ENCODE measurements around the gene STAG3. TPM values are rescaled to one million over a fixed set of nuclear protein-coding genes. Genes with fewer than 3 reads are reported as not detected.

The STAG3 gene
- total RNA-seq, 1 experiment from 2014 or later = 8.3 TPM

DNA sequence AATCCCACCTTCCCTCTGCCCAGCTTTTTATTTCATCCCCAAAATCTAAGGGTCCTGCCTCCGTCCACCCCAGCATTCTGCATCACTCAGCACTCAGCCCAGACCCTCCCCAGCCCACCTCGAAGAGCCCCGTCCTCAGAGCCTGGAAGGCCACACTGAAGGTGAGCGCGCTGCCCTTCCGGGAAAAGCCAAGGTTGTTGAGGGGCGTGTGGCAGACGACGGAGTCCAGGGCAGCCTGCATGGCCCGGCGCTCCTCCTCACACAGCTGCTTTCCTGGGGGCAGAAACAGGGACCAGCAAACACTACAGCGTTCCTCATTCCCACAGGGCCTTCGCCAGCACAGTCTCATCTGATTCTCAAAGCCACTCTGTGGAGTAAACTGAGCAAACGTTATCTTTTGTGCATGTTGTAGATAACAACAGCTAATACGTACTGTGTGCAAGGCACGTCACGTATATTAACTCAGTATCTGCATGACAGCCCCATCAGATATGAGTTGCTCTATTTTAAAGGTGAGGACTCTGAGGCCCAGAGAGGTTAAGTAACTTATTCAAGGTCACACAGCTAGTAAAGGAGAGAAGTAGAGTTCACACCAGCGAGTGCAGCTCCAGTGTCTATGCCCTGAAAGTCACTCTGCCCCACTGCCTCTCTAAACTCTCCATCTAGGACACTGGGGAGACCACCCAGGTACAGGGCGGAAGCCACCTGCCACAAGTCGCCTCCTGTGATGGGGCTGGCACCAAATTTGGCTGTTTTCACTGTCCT, 22.0 kb upstream of the STAG3 start:
- no peak for DNase-seq (ENCODE audit: low read depth)

GRCh38 chr7:100156331-100157068, 21.2 kb upstream of the STAG3 start:
- peak; percentile 9 for DNase-seq (ENCODE audit: low read depth)

- no peak for DNase-seq (ENCODE audit: low read depth)
These were observed 20.7 kb upstream of the STAG3 start for GRCh38 chr7:100157069-100157333.

DNA sequence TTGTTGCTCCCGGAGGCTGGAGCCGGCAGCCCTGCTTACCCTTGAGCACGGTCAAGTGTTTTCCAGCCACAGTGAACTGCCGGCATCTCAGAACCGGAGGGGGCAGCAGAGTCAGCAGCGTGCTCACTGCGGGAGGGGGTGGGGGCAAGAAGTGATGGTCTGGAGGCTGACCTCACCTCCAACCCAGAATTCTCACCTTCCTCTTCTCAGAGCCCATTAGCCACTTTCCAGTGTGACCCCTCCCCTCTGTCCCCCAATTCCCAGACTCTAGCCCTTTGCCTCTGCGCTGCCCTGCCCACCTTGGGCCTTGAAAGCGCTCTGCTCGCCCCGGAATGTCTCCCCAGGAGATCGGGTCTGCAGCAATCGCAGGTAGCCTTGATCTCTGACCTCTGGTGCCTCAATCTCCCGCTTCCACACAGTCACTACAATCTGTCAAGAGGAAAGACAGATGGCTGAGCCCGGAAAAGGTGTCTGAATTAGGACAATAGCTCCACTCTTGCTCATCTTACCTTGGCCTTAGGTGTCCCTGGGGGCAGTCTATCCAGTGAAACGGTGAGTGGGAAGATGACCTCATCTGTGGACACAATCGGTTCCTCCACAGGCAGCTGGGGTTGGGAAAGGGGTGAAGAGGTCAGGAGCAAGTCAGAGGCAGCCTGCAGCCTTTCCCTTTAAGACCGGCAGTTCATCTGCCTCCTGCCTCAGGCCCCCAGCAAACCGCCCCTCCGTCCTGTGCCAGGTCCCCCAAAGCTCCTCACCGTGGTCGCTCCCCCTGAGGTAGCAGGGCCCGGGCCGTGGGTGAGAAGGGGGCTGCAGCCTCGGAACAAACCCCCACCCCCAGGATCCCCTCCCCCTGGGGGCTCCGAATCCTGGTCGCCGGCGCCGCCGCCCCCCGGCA, 20.1 kb upstream of the STAG3 start:
- DNase-seq (ENCODE audit: low read depth) = peak; percentile 80

DNA sequence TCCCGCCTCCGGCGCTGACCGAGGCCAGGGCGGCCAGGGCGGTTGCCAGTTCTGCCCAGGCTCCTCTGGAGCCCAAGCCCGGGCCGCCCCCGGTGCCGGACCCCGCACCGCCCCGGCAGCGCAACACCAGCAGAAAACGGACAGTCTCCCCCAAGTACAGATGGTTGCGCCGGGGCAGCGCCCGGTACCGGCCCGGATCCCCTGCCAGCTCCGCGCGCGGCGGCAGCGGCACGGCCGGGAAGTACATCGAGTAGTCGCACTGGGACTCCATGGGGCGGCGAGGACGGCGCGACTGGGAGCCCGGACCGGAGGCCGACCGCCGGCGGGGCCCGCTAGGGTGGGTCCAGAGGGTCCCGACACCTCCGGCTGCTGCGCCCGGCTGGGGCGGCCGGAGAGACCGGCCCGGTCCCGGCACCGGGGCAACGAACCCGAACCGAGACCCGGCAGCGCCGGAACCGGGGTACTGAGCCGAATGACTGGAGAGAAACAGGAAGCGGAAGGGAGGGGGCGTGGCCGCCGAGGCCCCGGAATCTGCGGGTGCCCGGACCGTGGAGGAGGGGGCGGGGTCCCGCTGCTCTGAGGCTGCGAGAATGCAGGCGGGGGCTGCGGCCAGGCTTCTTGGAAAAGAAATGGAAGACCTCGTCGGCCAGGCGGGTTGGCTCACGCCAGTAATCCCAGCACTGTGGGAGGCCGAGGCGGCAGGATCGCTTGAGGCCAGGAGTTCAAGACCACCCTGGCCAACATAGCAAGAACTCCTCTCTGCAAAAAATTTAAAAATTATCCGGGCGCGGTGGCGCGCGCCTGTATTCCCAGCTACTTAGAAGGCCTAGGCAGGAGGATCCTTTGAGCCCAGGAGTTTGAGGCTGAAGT, 19.3 kb upstream of the STAG3 start, which contains the start of gene TRAPPC14:
Gene TRAPPC14, minus strand, starts transcription at position 495 of the 870 bp plus-strand sequence. Its CDS starts 224 bp downstream, at position 271.
- DNase-seq (ENCODE audit: low read depth) = peak; percentile 86

DNA sequence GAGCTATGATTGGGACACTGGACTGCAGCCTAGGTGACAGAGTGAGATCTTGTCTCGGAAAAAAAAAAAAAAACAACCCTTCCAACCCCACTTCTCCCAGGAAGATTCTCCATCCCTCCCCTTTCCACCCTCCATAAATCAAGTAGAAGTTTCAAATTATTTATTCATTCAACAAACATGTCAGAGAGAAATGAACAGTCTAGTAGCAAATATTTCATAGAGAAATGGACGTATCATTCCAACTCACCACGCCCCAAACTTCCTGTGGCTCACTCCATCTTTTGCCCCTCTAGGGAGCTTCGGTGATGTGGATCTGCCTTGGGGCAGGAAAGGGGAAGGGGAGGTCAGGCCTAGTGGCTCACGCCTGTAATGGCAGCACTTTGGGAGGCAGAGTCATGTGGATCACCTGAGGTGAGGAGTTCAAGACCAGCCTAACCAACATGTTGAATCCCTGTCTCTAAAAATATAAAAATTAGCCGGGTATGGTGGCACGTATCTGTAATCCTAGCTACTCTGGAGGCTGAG, 18.6 kb upstream of the STAG3 start:
- DNase-seq (ENCODE audit: low read depth) = peak; percentile 23

- no peak for DNase-seq (ENCODE audit: low read depth)
These were observed 17.7 kb upstream of the STAG3 start for GRCh38 chr7:100160067-100160466.

GRCh38 chr7:100163006-100163531, 14.6 kb upstream of the STAG3 start:
- DNase-seq (ENCODE audit: low read depth) = peak; percentile 51

DNA sequence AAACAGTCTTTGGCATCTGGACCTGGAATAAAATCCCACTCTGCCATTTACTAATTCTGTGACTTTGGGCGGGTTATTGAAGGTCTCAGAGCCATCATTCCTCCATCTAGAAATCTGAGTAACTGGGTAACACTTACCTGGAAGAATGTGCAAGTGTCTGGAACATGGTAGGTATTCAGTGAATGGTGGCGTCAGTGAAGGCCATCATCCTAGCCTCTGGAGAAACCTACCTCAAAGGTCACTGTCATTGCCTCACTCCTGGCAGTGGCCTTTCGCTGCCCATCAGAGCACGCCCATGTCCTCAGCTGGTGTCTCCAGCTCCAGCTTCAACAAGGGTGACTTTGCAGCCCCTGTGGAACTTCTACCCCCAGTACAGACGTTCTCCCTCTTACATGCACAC, 13.8 kb upstream of the STAG3 start:
- DNase-seq (ENCODE audit: low read depth) = no peak

DNA sequence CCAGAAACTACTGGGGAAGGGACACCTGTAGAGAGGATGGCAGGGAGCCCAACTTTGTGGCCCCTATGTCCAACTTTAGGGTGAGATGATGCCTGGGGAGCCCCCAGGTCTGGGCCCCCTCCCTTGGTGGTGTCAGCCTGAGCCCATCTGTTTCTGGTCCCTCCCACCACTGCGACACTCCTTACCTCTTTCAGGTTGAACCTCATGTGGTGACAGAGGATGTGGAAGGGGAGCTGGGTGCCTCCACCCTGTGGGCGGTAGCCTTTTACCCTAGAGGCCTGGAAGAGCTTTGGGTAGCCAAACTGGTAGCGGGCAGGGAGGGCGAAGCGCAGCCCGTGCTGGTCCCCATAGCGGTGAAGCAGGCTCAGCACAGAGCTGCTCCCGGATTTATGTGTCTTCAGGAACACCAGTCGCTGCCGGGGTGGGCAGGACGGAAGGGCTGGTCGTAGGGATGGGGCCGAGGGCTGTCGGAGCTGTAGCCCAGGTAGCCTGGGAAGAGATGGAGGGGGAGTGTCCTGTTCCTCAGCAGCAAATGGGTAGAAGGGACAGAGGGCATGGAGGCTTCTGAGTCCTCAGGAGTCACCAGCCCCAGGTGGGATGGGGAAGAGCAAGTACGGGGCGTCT, 11.3 kb upstream of the STAG3 start:
- DNase-seq (ENCODE audit: low read depth) = no peak

- no peak for DNase-seq (ENCODE audit: low read depth)
These were observed 10.5 kb upstream of the STAG3 start for GRCh38 chr7:100166970-100167911.

GRCh38 chr7:100167912-100168323, 9.8 kb upstream of the STAG3 start:
- DNase-seq (ENCODE audit: low read depth) = peak; percentile 22

DNA sequence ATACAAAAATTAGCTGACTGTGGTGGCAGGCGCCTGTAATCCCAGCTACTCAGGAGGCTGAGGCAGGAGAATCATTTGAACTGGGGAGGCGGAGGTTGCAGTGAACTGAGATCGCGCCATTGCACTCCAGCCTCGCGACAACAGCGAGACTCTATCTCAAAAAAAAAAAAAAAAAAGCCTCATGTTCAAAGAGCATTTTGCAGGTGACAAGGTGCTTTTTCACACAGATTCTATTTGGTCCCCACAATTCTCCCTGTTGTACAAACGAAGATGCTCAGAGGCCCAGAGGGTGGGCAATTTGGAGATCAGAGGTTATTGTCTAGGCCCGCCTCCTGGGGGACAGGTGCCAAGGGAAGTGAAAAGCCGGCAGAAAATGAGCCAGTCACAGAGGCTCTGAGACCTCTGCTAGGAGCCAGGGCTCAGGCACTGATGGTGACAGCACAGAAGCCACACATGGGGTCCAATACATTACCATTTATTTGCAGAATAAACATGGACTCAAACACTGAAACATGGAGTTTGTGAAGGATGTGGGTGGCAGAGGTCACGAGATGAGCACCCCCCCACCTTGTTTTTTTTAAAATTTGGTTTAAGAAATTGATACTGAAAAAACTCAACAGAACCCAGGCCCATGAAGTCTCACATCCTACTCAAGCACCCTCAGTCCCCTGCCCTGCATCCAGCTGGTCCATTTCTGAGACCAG, 8.4 kb upstream of the STAG3 start:
- DNase-seq (ENCODE audit: low read depth) = no peak

GRCh38 chr7:100170101-100170897, 7.4 kb upstream of the STAG3 start:
- DNase-seq (ENCODE audit: low read depth) = no peak

- DNase-seq (ENCODE audit: low read depth) = no peak
These were observed 6.5 kb upstream of the STAG3 start for GRCh38 chr7:100171087-100171681.

DNA sequence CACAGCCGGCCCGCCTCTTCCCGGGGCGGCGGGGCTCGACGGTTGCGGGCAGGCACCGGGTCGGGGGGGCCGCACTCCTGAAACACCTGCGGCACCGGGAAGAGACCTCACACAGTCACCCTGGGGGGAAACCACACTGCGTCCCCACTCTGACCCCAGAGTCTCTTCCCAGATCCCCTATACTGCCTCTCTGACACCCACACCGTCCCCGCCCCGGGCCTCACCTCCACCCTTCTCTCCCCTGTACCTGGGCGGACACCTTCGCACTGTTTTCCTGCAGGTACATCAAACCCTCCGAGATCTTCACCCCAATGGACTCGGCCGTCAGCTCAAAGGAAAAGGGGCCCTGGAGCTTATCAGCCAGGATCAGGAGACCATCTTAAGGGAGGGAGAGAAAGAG, 5.9 kb upstream of the STAG3 start:
- DNase-seq (ENCODE audit: low read depth) = no peak

DNA sequence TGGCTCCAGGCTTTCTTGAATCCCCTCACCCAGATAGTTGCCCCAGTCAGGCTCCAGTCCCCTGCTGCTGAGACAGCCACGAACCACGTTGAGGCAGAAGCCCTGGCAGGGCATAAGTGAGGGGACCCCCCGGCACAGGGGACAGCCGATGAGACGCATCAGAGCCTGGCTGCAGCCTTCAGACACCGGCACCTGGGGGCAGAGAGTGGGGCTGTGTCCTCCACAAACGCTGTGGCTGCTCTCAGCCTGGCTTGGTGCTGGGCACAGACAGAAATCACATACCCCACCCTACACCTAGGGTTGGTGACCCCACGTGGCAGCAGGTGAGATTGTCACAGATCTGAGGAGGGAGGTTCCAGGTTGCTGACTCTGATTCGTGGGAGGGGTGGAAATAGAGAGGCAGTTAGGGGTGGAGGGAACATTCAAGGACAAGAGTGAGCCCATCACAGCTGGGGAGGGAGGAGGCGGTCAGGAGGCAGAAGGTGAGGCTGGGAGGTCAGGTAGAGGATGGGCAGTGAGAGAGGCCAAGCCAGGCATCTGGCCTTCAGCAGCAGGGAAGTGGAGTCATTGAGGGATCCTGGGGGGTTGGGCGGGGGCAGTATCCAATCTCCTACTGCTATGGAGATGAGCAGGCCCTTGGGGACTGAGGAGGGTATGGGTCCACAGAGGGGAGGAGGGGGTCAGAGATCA, 3.8 kb upstream of the STAG3 start:
- DNase-seq (ENCODE audit: low read depth) = no peak

All from M059J (cell line).